ENCODE measurements around the gene GPR137. TPM values are rescaled to one million over a fixed set of nuclear protein-coding genes. Genes with fewer than 3 reads are reported as not detected.

The GPR137 gene
- total RNA-seq, 2 experiments from 2014 or later: 23.6 to 27.2 TPM

DNA sequence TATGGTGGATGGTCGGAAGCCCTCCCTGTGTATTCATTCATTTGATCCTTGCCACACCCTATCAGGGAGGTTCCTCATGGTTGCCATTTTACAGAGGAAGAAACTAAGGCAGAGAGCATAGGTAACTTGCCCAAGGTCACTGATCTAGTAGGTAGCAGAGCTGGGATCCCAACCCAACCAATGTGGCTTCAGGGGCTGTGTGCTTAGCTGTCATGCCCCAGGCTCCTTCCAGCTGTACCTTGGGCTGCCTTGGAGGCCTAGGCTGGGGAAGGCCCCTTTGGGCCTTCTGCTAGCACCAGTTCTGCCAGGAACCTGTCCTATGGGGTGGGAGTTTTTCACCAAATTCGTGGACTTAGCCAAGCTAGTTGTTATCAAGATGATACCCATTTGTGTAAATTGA is 9.8 kb upstream of the GPR137 start:
- POLR2A ChIA-PET: interaction anchor here (0.6 kb wide), 1 partner anchor 26 kb away, joined by 4 read pairs; no protein-coding TSS in a partner anchor
- Mint-ChIP-seq H3K9me3 (ENCODE audit: low read depth) (no peaks in the 10 kb centered on the region), H3K36me3 (ENCODE audit: low read depth) (no peaks in the 10 kb centered on the region), H3K27me3 (no peaks in the 10 kb centered on the region), H3K4me1 (peaks cover 6% of the 10 kb centered on the region), H3K27ac (no peak overlapping the region), H3K4me3 (no peak overlapping the region)
- CTCF ChIA-PET: interaction anchor here (0.6 to 0.8 kb wide), 2 partner anchors 29 to 110 kb away, joined by 3 read pairs; partner anchors contain the start of gene MACROD1
- intact Hi-C loops (cut with DNase I, micrococcal nuclease): no loop called here
- ATAC-seq: no peak
- DNase-seq: no peak

DNA sequence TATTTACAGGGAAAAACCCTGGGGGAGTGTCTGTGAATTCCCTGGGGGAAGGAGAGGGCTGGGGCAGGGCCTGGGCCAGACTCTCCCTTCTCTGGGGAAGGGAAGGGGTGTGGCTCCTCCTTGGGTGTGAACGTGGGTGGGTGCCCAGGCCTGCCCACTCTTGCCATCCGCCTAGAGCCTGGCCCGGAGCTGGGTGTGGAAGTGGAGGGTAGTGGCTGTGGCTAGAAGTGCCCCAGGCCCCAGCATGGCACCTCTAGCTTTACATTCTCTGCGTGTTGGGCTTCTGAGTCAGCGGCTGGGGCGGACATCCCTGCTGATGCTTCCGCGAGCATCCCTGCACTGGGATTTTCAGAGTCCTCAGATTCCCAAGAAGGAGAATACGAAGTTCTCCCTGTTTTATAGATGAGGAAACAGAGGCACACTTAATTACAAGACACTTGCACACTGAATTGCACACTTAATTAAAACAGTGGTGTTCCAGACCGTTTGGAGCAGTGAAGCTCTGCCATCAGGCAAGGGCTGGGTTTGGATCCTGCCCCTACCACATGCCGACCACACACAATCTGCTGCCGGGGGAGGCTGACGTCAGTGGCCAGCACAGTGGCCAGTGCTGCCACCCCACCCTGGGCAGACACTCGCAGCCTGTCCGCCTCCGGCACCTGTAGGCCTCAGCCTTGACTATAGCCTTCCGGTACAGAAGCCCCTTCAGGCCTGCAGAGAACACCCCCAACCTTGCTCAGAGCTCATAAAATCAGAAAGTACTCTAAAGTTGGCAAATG is 8.8 kb upstream of the GPR137 start:
- peaks cover 5% of the 10 kb centered on the region for H3K4me1 Mint-ChIP-seq
- POLR2A ChIA-PET: interaction anchor here (0.6 kb wide), 1 partner anchor 484 kb away, joined by 3 read pairs; no protein-coding TSS in a partner anchor
- no peak overlapping the region for H3K4me3 Mint-ChIP-seq
- H3K27ac Mint-ChIP-seq: no peak overlapping the region
- DNase-seq (no peak), ATAC-seq (no peak)
- no peaks in the 10 kb centered on the region for H3K9me3 Mint-ChIP-seq (ENCODE audit: low read depth)
- H3K36me3 Mint-ChIP-seq (ENCODE audit: low read depth): peaks cover 2% of the 10 kb centered on the region
- no peaks in the 10 kb centered on the region for H3K27me3 Mint-ChIP-seq
- intact Hi-C loops (cut with DNase I, micrococcal nuclease): no loop called here
- CTCF ChIA-PET: interaction anchor here (0.8 kb wide), 1 partner anchor 28 kb away, joined by 3 read pairs; no protein-coding TSS in a partner anchor

DNA sequence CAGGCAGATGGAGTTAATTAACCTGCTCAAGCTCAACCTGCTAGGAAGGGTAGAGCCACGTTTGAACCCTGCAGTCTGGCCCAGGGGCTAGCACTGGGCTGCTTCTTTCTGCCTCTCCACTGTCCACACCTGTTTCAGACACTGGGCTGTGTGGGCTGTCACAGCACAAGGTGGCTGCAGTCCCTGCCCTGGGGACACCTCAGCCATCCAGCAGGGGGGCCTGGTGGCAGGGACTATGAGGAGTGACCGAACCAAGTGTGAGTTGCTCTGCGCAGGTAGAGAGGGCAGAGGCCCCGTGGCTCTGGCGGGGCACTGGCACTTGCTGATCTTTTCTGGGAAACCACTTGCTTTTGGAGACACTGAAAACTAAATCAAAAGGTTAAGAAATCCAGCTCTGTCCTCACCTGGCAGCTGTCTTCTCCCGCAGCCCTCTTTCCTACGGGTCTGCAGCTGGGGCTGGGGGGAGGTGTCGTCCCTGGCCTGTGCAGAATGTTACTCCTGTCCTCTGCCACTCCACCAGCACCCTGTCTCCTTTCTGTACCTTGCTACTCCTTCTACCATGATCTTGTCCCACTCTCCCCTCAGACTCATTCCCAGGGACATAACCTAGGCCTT is 7.0 kb upstream of the GPR137 start:
- Mint-ChIP-seq H3K4me3 (no peak overlapping the region), H3K27ac (no peak overlapping the region), H3K27me3 (no peaks in the 10 kb centered on the region), H3K4me1 (peaks cover 10% of the 10 kb centered on the region), H3K9me3 (ENCODE audit: low read depth) (no peaks in the 10 kb centered on the region), H3K36me3 (ENCODE audit: low read depth) (peaks cover 6% of the 10 kb centered on the region)
- DNase-seq (no peak), ATAC-seq (no peak)
- CTCF ChIA-PET: interaction anchor here (0.5 to 1.3 kb wide), 2 partner anchors 14 to 310 kb away, joined by 3 read pairs; no protein-coding TSS in a partner anchor
- POLR2A ChIA-PET: no interaction called here
- intact Hi-C loops (cut with DNase I, micrococcal nuclease): no loop called here

DNA sequence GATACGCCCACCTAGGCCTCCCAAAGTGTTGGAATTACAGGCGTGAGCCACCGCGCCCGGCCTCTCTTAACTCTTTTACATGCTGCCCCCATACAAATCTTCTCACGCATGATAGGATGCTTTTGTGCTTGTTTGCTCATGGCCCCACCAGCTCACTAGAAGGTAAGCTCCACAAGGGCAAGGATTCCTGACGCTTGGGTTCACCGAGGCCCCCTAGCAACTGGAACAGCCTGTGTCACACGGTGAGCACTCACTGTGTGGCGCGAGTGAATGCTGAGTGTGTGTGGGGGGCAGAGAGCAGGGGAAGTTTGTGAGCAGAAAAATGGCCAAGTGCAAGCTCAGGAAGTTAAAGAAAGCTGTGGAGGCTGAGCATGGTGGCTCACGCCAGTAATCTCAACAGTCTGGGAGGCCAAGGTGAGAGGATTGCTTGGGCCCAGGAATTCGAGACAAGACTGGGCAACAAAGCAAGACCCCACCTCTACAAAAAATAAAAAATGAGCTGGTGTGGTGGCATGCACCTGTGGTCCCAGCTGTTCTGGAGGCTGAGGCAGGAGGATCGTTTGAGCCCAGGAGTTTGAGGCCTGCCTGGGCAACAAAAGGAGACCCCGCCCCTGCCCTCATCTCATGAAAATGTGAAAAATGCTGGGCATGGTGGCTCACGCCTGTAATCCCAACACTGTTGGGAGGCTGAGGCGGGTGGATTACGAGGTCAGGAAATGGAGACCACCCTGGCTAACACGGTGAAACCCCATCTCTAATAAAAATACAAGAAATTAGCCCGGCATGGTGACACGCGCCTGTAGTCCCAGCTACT is 3.5 kb upstream of the GPR137 start:
- Mint-ChIP-seq H3K36me3 (ENCODE audit: low read depth) (peaks cover 6% of the 10 kb centered on the region), H3K4me1 (peaks cover 18% of the 10 kb centered on the region), H3K4me3 (no peak overlapping the region), H3K27ac (no peak overlapping the region), H3K9me3 (ENCODE audit: low read depth) (no peaks in the 10 kb centered on the region), H3K27me3 (no peaks in the 10 kb centered on the region)
- ATAC-seq (no peak), DNase-seq (no peak)
- intact Hi-C loops (cut with DNase I, micrococcal nuclease): no loop called here
- POLR2A ChIA-PET: interaction anchor here (2.4 kb wide), 1 partner anchor 10 kb away, joined by 12 read pairs; no protein-coding TSS in a partner anchor
- CTCF ChIA-PET: interaction anchor here (0.6 to 4.7 kb wide), 4 partner anchors 22 to 61 kb away, joined by 3 to 27 read pairs (median 6); partner anchors contain the start of genes ESRRA and PLCB3

DNA sequence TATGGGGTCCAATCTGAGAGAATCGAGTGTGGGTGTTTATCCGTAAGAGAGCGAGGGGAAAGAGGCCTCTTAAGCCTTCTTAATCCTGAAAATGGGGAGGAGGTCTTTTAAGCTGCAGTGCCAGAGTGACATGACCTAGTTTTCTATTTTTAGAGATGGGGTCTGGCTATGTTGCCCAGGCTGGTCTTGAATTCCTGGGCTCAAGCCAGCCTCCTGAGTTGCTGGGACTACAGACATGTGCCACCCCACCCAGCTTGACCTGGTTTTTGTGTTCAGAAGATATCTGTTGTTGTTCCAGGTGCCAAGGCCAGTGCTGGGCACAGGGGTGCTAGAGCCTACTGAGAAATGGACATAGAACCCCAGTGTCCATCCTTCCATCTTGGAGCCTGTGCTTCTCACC is 2.6 kb upstream of the GPR137 start:
- DNase-seq (no peak), ATAC-seq (no peak)
- peak overlapping the region; percentile 28 for H3K4me3 Mint-ChIP-seq
- POLR2A ChIA-PET: interaction anchor here (1.0 kb wide), 1 partner anchor 11 kb away, joined by 3 read pairs; no protein-coding TSS in a partner anchor
- H3K36me3 Mint-ChIP-seq (ENCODE audit: low read depth): peaks cover 6% of the 10 kb centered on the region
- H3K27me3 Mint-ChIP-seq: no peaks in the 10 kb centered on the region
- peaks cover 18% of the 10 kb centered on the region for H3K4me1 Mint-ChIP-seq
- CTCF ChIA-PET: interaction anchor here (0.6 to 4.7 kb wide), 5 partner anchors 11 to 60 kb away, joined by 4 to 27 read pairs (median 6); partner anchors contain the start of genes ESRRA, NUDT22 and TRPT1
- H3K27ac Mint-ChIP-seq: no peak overlapping the region
- intact Hi-C loops (cut with DNase I, micrococcal nuclease): no loop called here
- H3K9me3 Mint-ChIP-seq (ENCODE audit: low read depth): no peaks in the 10 kb centered on the region

DNA sequence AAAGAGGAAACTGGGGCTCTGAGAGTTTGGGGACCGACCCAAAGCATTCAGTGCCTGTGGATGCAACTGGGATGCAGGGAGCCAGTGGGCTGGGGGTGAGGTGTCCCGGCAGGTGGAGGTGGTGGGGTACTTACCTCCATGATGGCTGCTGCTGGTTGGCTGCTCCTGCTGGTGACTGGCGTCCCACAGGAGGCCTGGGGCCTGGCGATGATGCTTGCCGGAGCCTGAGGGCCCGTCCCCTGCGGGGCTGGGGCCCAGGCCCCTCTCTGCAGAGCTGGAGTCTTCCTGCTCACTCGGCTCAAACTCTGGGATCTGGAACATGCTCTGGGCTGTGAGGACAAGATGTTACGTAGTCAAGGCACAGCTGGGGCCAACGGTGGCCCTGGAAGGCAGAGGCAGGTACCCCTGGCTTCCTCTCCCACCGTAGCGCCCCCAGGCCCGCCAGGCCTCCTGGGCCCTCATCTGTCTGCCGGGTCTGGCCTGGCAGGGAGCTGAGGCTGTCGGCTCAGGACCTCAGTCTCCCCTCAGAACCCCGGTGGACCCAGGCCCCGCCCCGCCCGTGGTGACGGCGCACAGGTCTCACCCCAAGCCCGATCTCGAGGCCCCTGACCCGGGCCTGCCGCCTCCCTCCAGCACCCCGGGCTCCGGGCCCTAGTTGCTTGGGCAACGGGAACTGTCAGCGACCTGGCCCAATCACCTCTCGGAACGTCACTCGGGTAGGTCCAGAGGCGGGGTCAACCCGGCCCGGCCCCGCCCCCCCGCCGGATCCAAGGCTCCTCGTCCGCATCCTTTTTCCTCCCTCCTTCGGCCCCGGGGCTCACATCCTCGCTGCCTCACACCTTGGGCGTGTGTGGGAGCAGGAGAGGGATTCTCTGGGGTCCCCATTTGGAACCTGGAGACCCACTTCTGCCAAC is 1.3 kb upstream of the GPR137 start, which contains the start of gene BAD:
Gene BAD (minus strand): TSS at position 618 of the 914 bp plus-strand sequence. CDS start 297 bp downstream, at position 321.
- H3K27me3 Mint-ChIP-seq: no peaks in the 10 kb centered on the region
- intact Hi-C loops (cut with DNase I, micrococcal nuclease): loop anchor here (1.0 to 2.0 kb wide), 4 partner anchors 33 to 298 kb away; partner anchors contain the start of genes FKBP2 (in 1 of the 2), OTUB1 (in 1 of the 2), PPP1R14B (in 1 of the 2) and TRMT112 (in 1 of the 2)
- no peaks in the 10 kb centered on the region for H3K9me3 Mint-ChIP-seq (ENCODE audit: low read depth)
- DNase-seq: peak; percentile 97
- ATAC-seq: peak; percentile 88
- peak within 1 kb of the TSS; percentile 77 for H3K4me3 Mint-ChIP-seq
- peaks cover 18% of the 10 kb centered on the region for H3K4me1 Mint-ChIP-seq
- ChIA-PET POLR2A (interaction anchor here (1.0 to 1.3 kb wide), 3 partner anchors 13 to 15 kb away, joined by 3 to 5 read pairs (median 4); no protein-coding TSS in a partner anchor), CTCF (interaction anchor here (0.7 to 4.7 kb wide), 8 partner anchors 12 to 80 kb away, joined by 3 to 27 read pairs (median 5); partner anchors contain the start of genes CATSPERZ, ESRRA, NUDT22 and TRPT1)
- peak within 1 kb of the TSS; percentile 85 for H3K27ac Mint-ChIP-seq
- peaks cover 6% of the 10 kb centered on the region for H3K36me3 Mint-ChIP-seq (ENCODE audit: low read depth)

DNA sequence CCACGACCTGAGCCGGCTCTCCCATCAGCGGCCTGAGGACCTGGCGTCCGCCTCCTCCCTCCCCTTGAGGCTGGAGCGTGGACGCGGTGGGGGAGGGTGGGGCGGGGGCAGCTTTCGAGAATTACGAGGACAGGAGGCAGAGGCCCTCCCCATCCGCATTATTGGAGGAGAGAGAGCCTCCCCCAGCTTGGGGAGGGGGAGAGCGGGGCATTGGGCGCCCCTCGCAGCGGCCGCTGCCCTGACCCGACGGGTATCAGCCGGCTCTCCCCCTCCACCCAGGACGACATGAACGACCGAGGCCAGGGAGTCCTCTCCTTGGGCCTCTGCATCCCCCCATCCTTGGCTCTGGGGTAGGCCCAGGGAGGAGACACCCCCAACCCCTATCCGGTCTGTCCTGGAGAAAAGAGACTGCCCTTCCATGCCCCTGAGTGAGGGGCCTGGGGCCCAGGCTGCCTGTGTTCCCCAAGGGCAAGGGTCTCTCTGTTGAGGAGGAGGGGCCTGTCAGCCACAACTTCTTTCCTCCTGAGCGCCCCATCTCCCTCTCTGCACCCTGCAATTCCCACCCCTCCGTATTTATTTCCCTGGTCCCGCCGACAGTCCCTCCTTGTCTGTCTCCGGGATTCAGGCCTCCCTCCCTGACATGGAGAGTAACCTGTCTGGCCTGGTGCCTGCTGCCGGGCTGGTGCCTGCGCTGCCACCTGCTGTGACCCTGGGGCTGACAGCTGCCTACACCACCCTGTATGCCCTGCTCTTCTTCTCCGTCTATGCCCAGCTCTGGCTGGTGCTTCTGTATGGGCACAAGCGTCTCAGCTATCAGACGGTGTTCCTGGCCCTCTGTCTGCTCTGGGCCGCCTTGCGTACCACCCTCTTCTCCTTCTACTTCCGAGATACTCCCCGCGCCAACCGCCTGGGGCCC is 495 bp downstream of the GPR137 start:
- Mint-ChIP-seq H3K36me3 (ENCODE audit: low read depth) (peaks cover 6% of the 10 kb centered on the region), H3K27me3 (peaks cover 9% of the 10 kb centered on the region), H3K4me3 (peak overlapping the region; percentile 77), H3K4me1 (peaks cover 20% of the 10 kb centered on the region), H3K27ac (peak overlapping the region; percentile 56), H3K9me3 (ENCODE audit: low read depth) (no peaks in the 10 kb centered on the region)
- CTCF ChIA-PET: interaction anchor here (1.0 to 4.7 kb wide), 3 partner anchors 15 to 419 kb away, joined by 3 to 27 read pairs (median 12); partner anchors contain the start of genes CATSPERZ and ESRRA
- no peak for ATAC-seq
- DNase-seq: peak; percentile 63
- POLR2A ChIA-PET: no interaction called here
- intact Hi-C loops (cut with DNase I, micrococcal nuclease): loop anchor here (1.0 to 2.0 kb wide), 15 partner anchors 16 to 348 kb away; partner anchors contain the start of genes ESRRA (in 2 of the 2), FKBP2 (in 2 of the 2), COX8A (in 1 of the 2) and DNAJC4 (in 1 of the 2)

DNA sequence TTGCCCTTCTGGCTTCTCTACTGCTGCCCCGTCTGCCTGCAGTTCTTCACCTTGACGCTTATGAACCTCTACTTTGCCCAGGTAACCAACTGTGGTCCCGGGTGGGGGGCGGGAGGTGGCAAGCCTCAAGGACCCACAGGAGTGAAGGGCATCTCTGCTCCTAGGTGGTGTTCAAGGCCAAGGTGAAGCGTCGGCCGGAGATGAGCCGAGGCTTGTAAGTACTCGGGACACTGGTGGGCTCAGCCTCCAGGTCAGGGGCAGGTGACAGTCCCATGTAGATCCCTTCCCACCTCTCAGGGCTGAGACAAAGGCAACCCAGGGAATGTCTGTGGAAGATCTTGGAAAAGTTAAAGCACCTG is 1.1 kb downstream of the GPR137 start:
- CTCF ChIA-PET: interaction anchor here (1.0 to 1.5 kb wide), 3 partner anchors 14 to 418 kb away, joined by 3 to 9 read pairs (median 5); partner anchors contain the start of gene CATSPERZ
- DNase-seq (no peak), ATAC-seq (no peak)
- intact Hi-C loops (cut with DNase I, micrococcal nuclease): no loop called here
- peaks cover 9% of the 10 kb centered on the region for H3K27me3 Mint-ChIP-seq
- POLR2A ChIA-PET: interaction anchor here (0.6 kb wide), 1 partner anchor 420 kb away, joined by 14 read pairs; no protein-coding TSS in a partner anchor
- no peaks in the 10 kb centered on the region for H3K9me3 Mint-ChIP-seq (ENCODE audit: low read depth)
- H3K27ac Mint-ChIP-seq: peak overlapping the region; percentile 56
- peaks cover 4% of the 10 kb centered on the region for H3K36me3 Mint-ChIP-seq (ENCODE audit: low read depth)
- H3K4me3 Mint-ChIP-seq: peak overlapping the region; percentile 69
- peaks cover 20% of the 10 kb centered on the region for H3K4me1 Mint-ChIP-seq

DNA sequence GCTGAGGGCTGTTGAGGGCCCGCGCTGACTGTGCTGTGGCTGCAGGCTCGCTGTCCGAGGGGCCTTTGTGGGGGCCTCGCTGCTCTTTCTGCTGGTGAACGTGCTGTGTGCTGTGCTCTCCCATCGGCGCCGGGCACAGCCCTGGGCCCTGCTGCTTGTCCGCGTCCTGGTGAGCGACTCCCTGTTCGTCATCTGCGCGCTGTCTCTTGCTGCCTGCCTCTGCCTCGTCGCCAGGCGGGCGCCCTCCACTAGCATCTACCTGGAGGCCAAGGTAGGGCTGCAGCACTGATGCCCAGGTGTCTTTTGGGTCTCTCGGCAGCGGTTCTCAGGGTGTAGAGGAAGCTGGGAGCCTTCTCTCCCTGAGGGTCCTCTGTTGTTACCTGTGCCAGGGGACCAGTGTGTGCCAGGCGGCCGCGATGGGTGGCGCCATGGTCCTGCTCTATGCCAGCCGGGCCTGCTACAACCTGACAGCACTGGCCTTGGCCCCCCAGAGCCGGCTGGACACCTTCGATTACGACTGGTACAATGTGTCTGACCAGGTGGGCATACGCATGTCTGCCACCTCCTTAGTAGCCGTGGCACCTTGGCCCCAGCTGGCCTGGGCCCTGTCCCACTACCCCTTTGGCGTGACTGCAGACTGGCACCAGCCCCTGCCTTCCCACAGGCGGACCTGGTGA is 2.2 kb downstream of the GPR137 start:
- Mint-ChIP-seq H3K4me1 (peaks cover 18% of the 10 kb centered on the region), H3K27ac (no peak overlapping the region), H3K4me3 (no peak overlapping the region), H3K36me3 (ENCODE audit: low read depth) (peaks cover 2% of the 10 kb centered on the region), H3K9me3 (ENCODE audit: low read depth) (no peaks in the 10 kb centered on the region), H3K27me3 (peaks cover 11% of the 10 kb centered on the region)
- ChIA-PET CTCF (interaction anchor here (1.0 to 1.5 kb wide), 2 partner anchors 13 to 17 kb away, joined by 5 to 9 read pairs; partner anchors contain the start of gene CATSPERZ), POLR2A (no interaction called here)
- intact Hi-C loops (cut with DNase I, micrococcal nuclease): no loop called here
- DNase-seq (no peak), ATAC-seq (no peak)

All from activated CD4-positive, alpha-beta T cell treated with anti-CD3 and anti-CD28 coated beads for 36 hours (primary cell).